AML-193 (cell line): ENCODE data around the gene SLC6A12.

ENCODE experiments used
- DNase-seq, 2 experiments: peaks; one replicate each; lab custom pipeline; 2025; lab: John Stamatoyannopoulos, UW

SLC6A12 gene

GRCh38 chr12:163406-163986 is 50.5 kb downstream of the SLC6A12 start:
- no peak for DNase-seq

DNA sequence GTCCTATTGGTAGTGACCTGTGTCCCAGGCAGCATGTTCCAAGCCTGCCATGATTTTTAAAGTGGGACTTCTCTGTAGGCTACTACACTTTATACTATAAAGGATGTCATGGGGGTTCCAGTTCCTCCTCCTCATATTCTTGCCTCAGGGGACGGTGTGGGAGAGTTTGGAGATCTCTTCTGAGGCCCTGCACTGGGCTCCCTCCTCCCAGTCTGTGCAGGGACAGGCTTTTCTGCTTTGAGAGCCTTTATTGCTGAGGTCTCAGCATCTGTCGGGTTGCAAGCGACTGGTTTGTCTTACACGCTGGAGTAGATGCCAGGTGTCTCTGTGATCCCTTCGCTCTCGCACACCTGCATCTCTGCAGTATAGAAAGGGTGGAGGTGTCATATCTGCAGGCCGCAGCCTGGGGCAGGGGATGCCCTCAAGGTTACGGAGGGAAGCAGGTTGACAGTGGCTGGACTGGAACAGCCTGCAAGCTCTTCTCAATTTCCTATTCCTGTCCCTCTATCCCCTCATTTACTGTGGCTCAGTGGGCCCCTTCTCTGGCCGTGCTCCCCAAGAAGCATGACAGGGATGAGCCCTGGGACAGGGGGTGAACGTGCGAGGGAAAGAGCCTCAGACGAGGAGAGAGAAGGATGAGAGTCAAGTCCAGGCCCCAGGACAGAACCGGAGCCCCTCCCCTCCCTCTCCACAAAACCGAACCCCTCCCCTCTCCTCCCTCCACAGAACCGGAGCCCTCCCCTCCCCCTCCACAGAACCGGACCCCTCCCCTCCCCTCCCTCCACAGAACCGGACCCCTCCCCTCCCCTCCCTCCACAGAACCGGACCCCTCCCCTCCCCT is 51.3 kb downstream of the SLC6A12 start:
- DNase-seq = no peak

DNA sequence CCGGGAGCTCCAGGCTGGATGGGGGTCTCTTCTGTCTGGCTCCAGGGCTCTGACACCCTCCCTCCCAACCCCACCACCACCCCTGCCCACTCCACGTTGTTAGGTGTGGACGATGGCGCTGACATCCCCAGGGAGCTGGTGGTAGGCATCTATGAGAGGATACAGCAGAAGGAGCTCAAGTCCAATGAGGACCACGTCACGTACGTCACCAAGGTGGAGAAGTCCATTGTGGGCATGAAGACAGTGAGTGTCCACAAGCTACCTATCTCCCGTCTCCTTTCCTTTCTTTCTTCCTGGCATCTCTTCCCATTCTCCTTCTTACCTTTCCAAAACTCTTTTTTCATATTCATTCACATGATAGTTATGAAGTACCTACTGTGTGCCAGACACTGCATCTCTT is 52.1 kb downstream of the SLC6A12 start:
- DNase-seq = no peak

GRCh38 chr12:160858-161257 is 53.1 kb downstream of the SLC6A12 start:
- no peak for DNase-seq

DNA sequence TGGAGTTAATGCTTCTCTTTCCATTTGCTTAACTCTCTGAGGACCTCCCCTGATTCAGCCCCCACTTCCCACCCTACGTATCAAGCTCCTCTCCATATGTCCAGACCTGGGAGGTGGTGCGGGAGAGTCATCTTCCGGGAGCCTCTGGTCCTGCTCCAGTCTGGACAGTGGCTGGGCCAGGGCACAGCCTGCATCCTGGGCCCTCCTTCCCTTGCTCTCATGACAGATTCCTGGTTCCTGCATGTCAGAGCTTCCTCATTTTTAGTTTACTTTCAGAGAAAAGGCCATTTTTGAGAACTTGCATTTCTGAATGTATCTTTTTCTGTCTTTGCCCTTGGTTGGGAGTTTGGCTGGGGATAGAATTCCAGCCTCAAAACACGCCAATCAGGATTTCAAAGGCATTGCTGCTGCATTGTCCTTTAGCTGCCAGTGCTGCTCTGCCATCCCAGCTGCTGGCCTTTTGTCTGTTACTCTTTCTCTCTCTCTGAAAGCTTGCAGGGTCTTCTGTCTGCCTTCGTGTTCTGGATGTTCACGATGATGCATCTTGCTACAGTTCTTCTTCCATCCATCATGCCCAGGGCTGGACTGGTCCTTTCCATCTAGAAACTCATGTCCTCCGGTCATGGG is 54.7 kb downstream of the SLC6A12 start:
- no peak for DNase-seq

DNA sequence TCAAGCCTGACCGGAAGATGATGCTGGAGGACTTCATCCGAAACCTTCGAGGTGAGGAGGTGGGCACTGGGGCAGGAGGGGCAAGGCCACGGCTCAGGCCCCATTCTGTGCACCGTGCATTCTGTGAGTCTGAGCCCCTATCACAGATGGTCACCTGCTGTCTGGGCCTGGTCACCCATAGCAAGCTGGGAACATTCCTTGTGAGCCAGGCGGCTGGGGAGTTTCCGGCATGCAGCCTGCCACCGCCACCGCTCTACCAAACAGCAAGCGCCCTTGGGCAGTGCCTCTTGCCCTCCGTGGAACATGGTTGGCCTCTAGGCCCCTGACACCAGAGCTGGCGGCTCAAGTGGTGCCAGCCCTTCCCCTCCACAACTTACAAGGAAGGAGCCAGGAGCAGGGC is 56.3 kb downstream of the SLC6A12 start:
- no peak for DNase-seq

- no peak for DNase-seq
Measured at GRCh38 chr12:156945-157344, 57.0 kb downstream of the SLC6A12 start.

DNA sequence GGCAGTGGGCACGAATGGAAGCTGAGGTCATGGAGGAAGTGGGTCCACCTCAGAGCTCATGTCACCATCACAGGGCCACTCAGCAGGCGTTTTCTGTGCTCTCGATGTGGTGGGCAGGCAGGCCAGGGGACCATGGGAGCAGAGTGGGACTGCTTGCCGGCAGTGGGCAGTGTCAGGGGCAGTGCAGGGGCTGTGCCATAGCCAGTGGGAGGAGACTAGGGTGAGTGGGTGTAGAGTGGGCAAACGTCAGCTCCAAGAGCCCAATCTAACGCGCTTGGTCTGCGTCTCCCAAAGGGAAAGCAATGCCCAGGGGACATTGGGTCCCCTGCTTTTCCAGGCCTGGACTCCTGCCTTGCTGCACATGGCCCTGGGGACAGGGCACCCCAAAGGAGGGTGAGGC is 58.3 kb downstream of the SLC6A12 start:
- DNase-seq = no peak

DNA sequence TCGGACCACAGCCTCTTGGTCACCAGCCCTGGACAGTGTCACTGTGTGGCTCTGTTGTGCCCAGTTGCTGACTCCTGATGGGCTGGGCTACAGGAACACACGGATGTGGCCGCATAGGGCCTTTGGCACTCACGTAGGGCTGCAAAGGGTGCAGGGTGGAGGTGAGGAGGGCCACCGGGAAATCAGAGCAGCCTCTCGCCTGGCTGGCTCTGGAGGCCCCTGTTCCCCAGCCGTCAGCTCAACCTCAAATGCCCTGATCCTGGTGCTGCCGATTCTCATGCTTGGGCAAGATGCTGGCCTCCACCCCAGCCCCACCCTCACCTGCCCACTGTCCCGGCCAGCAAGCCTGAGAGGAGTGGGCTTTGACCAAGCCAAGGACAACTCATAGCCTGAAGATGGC is 59.0 kb downstream of the SLC6A12 start:
- DNase-seq = no peak

- no peak for DNase-seq
Measured at GRCh38 chr12:154058-154457, 59.9 kb downstream of the SLC6A12 start.

DNA sequence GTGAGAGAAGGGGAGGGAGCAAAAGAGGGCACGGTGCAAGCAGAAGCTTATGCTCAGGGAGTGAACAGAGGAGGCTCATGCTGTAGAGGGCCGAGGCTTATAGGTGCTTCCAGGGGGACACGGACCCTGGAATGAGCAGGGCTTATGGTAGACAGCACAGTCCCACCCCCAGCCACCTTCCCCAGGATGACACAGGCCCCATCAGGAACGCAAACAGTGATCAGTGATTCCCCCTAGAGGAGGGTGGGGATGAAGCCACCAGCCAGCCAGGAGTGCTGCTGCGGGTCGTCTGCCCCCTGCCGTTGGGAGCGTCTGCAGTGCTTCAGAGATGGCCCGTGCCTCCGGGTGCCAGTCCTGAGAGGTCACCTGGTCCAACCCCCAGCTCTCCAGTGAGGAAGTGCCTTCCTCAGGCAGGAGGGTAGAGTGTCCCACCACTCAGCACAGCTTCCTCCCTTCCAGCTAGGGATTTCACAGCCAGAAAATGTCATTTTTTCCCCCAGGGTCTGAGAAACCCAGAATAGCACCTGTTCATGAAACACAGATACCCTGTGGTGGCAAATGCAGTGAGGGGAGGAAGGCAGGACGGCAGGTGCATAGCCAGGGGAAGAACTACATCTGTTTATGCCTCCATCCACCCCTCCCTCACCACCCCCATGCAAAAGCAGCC is 60.7 kb downstream of the SLC6A12 start:
- peak; percentile 57 to 65 for DNase-seq

DNA sequence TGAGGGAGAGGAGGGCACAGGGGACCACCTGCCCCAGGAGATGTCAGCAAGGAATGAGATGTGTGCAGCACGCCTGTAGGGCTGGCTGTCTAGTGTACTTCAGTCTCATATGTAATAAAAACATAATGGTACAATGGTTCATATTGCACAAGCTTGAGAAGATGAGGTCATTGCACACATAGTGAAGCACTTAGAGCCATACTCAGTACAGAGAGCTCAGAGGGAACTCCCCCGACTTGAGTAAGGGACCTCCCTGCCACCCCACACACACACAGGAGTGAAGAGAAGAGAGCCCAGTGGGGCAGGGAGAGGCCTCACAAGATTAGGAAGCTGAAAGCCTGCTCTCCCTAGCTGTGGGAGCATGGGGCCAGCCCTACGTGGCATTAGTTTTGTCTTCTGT is 61.5 kb downstream of the SLC6A12 start:
- peak in 1 of 2 experiments; percentile 3 for DNase-seq

- no peak for DNase-seq
Measured at GRCh38 chr12:151579-151978, 62.4 kb downstream of the SLC6A12 start.

- no peak for DNase-seq
Measured at GRCh38 chr12:148676-149416, 65.1 kb downstream of the SLC6A12 start.

GRCh38 chr12:147242-147641 is 66.7 kb downstream of the SLC6A12 start:
- no peak for DNase-seq

- DNase-seq = no peak
Measured at GRCh38 chr12:145369-145960, 68.5 kb downstream of the SLC6A12 start.

DNA sequence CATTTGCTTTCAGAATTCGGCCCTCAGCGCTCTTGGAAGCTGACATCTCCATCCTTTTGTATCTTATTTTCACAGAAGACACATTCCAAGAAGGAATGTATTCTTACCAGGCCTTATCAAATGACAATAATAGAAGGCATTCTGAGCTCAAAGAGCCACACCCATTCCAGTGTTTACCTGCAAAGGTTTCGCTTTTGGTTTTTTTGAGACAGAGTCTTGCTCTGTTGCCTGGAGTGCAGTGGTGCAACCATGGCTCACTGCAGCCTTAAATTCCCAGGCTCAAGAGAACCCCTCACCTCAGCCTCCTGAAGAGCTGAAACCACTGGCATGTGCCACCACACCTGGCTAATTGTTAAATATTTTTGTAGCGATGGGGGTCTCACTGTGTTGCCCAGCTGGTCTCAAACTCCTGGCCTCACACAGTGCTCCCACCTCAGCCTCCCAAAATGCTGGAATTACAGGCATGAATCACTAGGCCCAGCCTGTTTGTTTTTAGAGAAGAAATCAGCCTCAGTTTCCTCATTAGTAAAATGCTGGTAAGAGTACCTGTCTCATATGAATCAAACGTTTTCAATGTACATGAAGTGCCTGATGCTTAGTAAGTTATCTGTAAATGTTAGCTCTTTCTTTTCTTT is 69.2 kb downstream of the SLC6A12 start:
- no peak for DNase-seq

GRCh38 chr12:143964-144649 is 69.8 kb downstream of the SLC6A12 start:
- no peak for DNase-seq

- no peak for DNase-seq
Measured at GRCh38 chr12:140162-140561, 73.8 kb downstream of the SLC6A12 start.
